Activated CD4-positive, CD25-positive, alpha-beta regulatory T cell treated with anti-CD3 and anti-CD28 coated beads, Interleukin-2, amount 50 U/mL, for 72 hours (primary cell): Measurements from ENCODE around the gene DCAF11.
A peak's percentile ranks its signal among the peaks of the same experiment; 100 is the strongest.

ENCODE experiments used
- DNase-seq: peaks from one replicate; pipeline ENCODE4 v3.0.0; 2021

Gene DCAF11

DNA sequence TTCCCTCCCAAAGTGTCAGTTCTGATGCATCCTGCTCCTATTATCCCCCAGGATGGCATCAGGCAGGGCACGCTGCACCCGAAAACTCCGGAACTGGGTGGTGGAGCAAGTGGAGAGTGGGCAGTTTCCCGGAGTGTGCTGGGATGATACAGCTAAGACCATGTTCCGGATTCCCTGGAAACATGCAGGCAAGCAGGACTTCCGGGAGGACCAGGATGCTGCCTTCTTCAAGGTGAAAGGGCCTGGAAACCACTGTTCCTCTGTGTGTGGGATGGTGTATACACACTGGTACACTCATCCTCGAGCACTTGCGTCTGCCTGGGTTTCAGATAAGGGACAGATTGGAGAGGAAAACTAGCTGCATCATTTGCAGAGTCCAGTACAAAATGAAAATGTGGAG, 47.5 kb downstream of the DCAF11 start:
- no peak for DNase-seq

DNA sequence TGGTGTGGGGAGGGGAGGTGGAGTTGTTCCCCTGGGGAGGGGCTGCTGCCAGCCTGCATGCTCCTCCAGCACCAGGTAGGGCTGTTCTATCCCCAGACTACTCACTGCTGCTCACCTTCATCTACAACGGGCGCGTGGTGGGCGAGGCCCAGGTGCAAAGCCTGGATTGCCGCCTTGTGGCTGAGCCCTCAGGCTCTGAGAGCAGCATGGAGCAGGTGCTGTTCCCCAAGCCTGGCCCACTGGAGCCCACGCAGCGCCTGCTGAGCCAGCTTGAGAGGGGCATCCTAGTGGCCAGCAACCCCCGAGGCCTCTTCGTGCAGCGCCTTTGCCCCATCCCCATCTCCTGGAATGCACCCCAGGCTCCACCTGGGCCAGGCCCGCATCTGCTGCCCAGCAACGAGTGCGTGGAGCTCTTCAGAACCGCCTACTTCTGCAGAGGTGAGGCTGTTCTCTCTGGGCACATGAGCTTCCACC, 50.0 kb downstream of the DCAF11 start:
- no peak for DNase-seq

DNA sequence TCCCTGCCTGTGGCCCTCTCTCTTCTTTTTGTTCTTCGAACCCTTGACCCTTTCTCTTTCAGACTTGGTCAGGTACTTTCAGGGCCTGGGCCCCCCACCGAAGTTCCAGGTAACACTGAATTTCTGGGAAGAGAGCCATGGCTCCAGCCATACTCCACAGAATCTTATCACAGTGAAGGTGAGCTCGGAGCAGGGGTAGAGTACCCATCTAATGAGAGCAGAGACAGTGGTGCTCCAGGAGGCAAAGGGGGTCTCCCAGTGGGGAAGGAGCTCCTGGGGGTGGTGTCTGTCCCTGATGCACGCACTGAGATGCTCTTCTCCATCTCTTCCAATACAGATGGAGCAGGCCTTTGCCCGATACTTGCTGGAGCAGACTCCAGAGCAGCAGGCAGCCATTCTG, 51.2 kb downstream of the DCAF11 start:
- DNase-seq, result no peak

DNA sequence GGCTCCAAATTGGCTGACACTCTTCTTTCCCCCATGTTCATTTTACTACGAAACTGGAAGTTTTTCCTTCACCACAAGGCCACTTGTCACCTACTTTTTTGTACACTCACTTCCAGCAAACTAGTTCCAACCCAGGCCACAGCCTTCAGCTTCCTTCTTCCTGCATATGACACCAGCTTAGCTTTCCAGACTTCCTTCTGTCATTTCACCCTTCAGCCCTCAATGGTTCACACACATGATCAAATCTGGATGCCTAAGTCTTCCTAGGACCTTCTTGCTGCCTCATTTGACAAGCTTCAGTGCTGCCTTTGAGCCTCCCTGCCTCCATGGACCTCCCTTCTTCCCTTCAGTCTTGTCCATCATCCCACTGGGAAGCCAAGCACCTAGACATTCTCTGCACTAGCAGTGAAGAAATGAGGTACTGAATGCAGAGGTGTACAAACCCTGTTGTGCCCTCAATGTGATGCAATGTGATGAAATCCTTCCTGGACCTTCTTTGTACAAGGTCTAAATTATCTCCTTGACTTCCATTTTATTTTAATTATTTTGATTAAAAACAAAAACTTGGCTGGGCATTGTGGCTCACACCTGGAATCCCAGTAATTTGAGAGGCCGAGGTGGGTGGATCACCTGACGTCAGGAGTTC, 53.0 kb downstream of the DCAF11 start:
- DNase-seq, result no peak

DNA sequence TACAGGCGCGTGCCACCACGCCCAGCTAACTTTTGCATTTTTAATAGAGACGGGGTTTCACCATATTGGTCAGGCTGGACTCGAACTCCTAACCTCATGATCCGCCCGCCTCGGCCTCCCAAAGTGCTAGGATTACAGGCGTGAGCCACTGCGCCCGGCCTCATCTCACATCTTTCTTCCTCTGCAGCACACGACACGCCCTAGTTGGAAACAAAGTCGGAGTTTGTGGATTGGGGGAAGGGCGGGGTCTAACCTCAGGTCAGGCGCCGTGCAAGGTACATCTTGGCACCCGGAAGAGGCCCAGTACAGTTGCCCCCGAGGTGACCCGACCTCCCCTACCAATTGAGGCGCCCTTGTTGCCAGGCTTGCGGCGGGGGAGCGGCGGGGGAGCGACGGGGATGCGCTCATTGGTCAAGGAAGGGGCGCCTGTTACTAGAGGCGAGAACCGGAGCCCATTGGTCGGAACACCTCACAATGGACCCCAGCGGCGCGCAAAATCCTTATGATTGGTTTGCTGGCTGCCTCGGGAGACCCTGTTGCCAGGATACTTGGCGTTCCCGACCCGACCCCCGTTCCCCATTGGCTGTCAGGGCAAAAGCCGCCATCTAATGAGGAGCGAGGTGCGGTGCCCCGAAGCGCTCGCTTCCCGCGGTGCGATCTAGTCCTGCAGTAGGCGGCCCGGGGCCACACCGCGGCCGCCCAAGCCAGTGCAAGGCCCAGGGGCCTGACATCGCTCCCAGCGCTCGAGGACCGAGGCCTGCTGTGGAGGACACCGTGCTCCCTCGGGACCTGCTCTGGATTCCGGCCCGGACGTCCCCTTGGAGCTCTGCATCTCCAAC, 57.1 kb downstream of the DCAF11 start, which contains the start of gene REC8:
Gene REC8, plus strand, starts transcription at position 659 of the 839 bp plus-strand sequence. CDS start 473 bp downstream, outside the sequence.
- DNase-seq, result peak; percentile 58

DNA sequence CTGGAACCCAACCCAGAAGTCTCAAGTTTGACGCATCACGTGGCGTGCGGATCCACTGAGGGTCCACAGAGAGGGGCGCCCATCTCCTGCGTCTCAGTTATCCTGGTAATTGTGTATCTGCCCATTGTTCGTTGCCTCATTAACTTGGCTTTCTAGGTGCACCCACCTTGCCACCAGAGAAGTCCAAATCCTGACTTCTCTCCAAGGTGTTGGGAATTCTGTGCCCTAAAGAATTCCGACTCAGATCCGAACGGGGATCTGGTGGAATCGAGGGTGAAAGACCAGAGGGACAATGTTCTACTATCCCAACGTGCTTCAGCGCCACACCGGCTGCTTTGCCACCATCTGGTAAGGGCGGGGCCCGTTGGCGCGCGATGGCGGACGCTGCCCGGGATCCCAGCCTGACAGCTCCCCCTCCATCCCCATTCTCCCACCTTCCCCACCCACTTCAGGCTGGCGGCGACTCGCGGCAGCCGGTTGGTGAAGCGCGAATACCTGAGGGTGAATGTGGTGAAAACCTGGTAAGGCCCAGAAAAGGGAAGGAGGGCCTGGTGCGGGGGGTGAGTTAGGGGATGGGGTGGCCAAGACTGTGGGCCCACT, 57.8 kb downstream of the DCAF11 start:
- DNase-seq, result no peak

DNA sequence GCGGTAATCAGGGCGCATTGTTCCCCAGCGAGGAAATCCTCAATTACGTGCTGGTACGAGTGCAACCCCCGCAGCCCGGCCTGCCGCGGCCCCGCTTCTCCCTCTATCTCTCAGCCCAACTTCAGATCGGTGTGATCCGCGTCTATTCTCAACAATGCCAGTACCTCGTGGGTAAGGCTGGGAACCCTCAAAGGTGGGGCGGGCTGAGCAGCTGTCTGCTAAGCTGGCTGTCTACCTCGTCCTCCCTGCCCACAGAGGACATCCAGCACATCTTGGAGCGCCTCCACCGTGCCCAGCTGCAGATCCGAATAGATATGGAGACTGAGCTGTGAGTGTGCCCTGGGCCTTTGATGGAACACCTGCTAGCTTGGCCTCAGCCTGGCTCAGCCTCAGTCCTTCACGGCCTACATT, 58.3 kb downstream of the DCAF11 start:
- no peak for DNase-seq
